GM12878 (cell line): ENCODE results near the gene ADK. TPM values are rescaled to one million over a fixed set of nuclear protein-coding genes. Genes with fewer than 3 reads are reported as not detected.

ENCODE experiments used
- ASH2L ChIP-seq: fragments of 300-600, 200-600 bp; sonication (generic); IDR thresholded peaks from 2 replicates; pipeline ENCODE4 v1.6.1; 2017; ENCODE audit warnings: low read depth, mild to moderate bottlenecking, borderline replicate concordance
- ATF2 ChIP-seq: IDR thresholded peaks from 2 replicates; pipeline ENCODE4 v1.6.1; 2012; ENCODE audit warnings: low read length, inconsistent platforms
- ATF3 ChIP-seq: IDR thresholded peaks from 2 replicates; pipeline ENCODE4 v1.6.1; 2011; ENCODE audit warnings: low read depth, mild to moderate bottlenecking, low read length, moderate library complexity, borderline replicate concordance; ENCODE audit errors: extremely low read depth
- BCL11A ChIP-seq: IDR thresholded peaks from 2 replicates; pipeline ENCODE4 v1.6.1; 2011; ENCODE audit warnings: low read depth, low read length
- BMI1 ChIP-seq: fragments of 450-650 bp; IDR thresholded peaks from 2 replicates; pipeline ENCODE4 v1.6.1; 2016; ENCODE audit warnings: mild to moderate bottlenecking, moderate library complexity, borderline replicate concordance
- CBFB ChIP-seq: IDR thresholded peaks from 2 replicates; pipeline ENCODE4 v1.6.1; 2016; ENCODE audit warnings: antibody characterized with exemption, low read depth
- CEBPZ ChIP-seq: fragments of 150-350 bp; IDR thresholded peaks from 2 replicates; pipeline ENCODE4 v1.6.1; 2016; ENCODE audit warnings: low read depth, low read length
- E4F1 ChIP-seq: fragments of 450-650 bp; IDR thresholded peaks from 2 replicates; pipeline ENCODE4 v1.6.1; 2018; ENCODE audit warnings: borderline replicate concordance, mild to moderate bottlenecking; ENCODE audit not compliant: partially characterized antibody
- HCFC1 ChIP-seq: fragments of 150-350 bp; IDR thresholded peaks from 2 replicates; pipeline ENCODE4 v1.6.1; 2014; ENCODE audit warnings: low read length
- HDAC2 ChIP-seq: fragments of 200-600 bp; sonication (generic); IDR thresholded peaks from 2 replicates; pipeline ENCODE4 v1.6.1; 2017
- HDAC6 ChIP-seq: fragments of 200-600 bp; sonication (generic); IDR thresholded peaks from one replicate; pipeline ENCODE4 v1.8.0; 2017; ENCODE audit warnings: antibody characterized with exemption; ENCODE audit not compliant: unreplicated experiment
- IKZF1 ChIP-seq: fragments of 450-650 bp; conservative IDR thresholded peaks from 2 replicates; pipeline ENCODE4 v1.6.1; 2017; ENCODE audit warnings: antibody characterized with exemption, mild to moderate bottlenecking
- IRF5 ChIP-seq: fragments of 450-650 bp; IDR thresholded peaks from 2 replicates; pipeline ENCODE4 v1.6.1; 2017; ENCODE audit warnings: borderline replicate concordance
- JUNB ChIP-seq: IDR thresholded peaks from 2 replicates; pipeline ENCODE4 v1.6.1; 2016; ENCODE audit warnings: antibody characterized with exemption, mild to moderate bottlenecking
- LARP7 ChIP-seq: fragments of 450-650 bp; IDR thresholded peaks from 2 replicates; pipeline ENCODE4 v1.6.1; 2017; ENCODE audit warnings: mild to moderate bottlenecking
- POLR2AphosphoS2 ChIP-seq: IDR thresholded peaks from 2 replicates; pipeline ENCODE4 v1.6.1; 2011; ENCODE audit warnings: low read depth, mild to moderate bottlenecking, low read length, improper control_type of control experiment, moderate library complexity
- RB1 ChIP-seq: fragments of 450-650 bp; formaldehyde crosslinking; IDR thresholded peaks from 2 replicates; pipeline ENCODE4 v1.6.1; 2017; ENCODE audit warnings: mild to moderate bottlenecking, borderline replicate concordance
- SMARCA5 ChIP-seq: fragments of 450-650 bp; IDR thresholded peaks from 2 replicates; pipeline ENCODE4 v1.6.1; 2017; ENCODE audit warnings: mild to moderate bottlenecking
- SP1 ChIP-seq: IDR thresholded peaks from one replicate; pipeline ENCODE4 v1.6.1; 2011; ENCODE audit warnings: low read depth, low read length
- STAT1 ChIP-seq: fragments of 450-650 bp; conservative IDR thresholded peaks from 2 replicates; pipeline ENCODE4 v1.6.1; 2014; ENCODE audit warnings: antibody characterized with exemption, mild to moderate bottlenecking
- SUZ12 ChIP-seq: fragments of 200-600 bp; sonication (generic); IDR thresholded peaks from one replicate; pipeline ENCODE4 v1.6.1; 2018; ENCODE audit warnings: antibody characterized with exemption, mild to moderate bottlenecking; ENCODE audit not compliant: unreplicated experiment
- TBL1XR1 ChIP-seq: IDR thresholded peaks from 2 replicates; pipeline ENCODE4 v1.6.1; 2012; ENCODE audit warnings: low read depth, low read length, improper control_type of control experiment
- TCF12 ChIP-seq: IDR thresholded peaks from 2 replicates; pipeline ENCODE4 v1.6.1; 2011; ENCODE audit warnings: low read depth, mild to moderate bottlenecking, low read length
- polyA plus RNA-seq, 11 experiments: library from polyadenylated mRNA; depleted of rRNA in 4 of 11; unstranded in 6 of 11; stranded (reverse) in 5 of 11; fragments of >200 nt; fragmentation: Nextera tagmentation in 4 of 11; fragmentation: Illumina TruSeq in 1 of 11; extraction: Ambion mirVana in 4 of 11; extraction: Trizol in 1 of 11; gene quantifications; 1 replicate in 1 of 11; 2 replicates in 10 of 11; pipeline versions ENCODE4 v1.2.1 to v1.2.3, GENCODE V29; 2011 to 2016; ENCODE audit warnings: inconsistent platforms in 2 of 11, missing spikeins in 2 of 11, low read depth in 1 of 11
- total RNA-seq, 4 experiments: library from RNA; depleted of rRNA in 3 of 4; stranded (reverse); fragments of >200 nt in 3 of 4; fragmentation: Illumina TruSeq in 1 of 4; extraction: Trizol in 1 of 4; gene quantifications; 2 replicates each; pipeline versions ENCODE4 v1.2.1 to v1.2.3, GENCODE V29; 2013 to 2021

The ADK gene
- total and polyA plus RNA-seq, 10 of the 15 experiments (the other 5 are each of a cell fraction or from before 2014, with no cell fraction given): 42.0 to 151 (median 81.6) TPM

- TF ChIP-seq CEBPZ: no peak
- TF ChIP-seq CBFB: no peak
- TF ChIP-seq ASH2L: no peak
- TF ChIP-seq IRF5: no peak
- no peak for TF ChIP-seq POLR2AphosphoS2
- no peak for TF ChIP-seq BCL11A
- TF ChIP-seq HDAC2: no peak
- no peak for TF ChIP-seq HDAC6
- TF ChIP-seq SP1: no peak
- TF ChIP-seq LARP7: no peak
- no peak for TF ChIP-seq TBL1XR1
- TF ChIP-seq SUZ12: no peak
- no peak for TF ChIP-seq IKZF1
- no peak for TF ChIP-seq RB1
- TF ChIP-seq STAT1: no peak
- TF ChIP-seq HCFC1: no peak
- TF ChIP-seq BMI1: no peak
- TF ChIP-seq JUNB: 0 out of 2 replicates have a peak, but pooled peaks have one; percentile 15
- TF ChIP-seq ATF2: peak; percentile 24; the same call in 1 of the 2 replicates
- no peak for TF ChIP-seq SMARCA5
- no peak for TF ChIP-seq TCF12
- TF ChIP-seq E4F1: no peak
- TF ChIP-seq ATF3: no peak
Observed at GRCh38 chr10:74683621-74684364, 532.8 kb downstream of the ADK start (continued).
